ENCODE data around the gene GCAT. TPM values are rescaled to one million over a fixed set of nuclear protein-coding genes. Genes with fewer than 3 reads are reported as not detected.

Gene GCAT
- total and polyA plus RNA-seq, 2 of the 13 experiments (the other 11 are each of a cell fraction or from before 2014, with no cell fraction given), result 28.0 to 50.3 TPM

DNA sequence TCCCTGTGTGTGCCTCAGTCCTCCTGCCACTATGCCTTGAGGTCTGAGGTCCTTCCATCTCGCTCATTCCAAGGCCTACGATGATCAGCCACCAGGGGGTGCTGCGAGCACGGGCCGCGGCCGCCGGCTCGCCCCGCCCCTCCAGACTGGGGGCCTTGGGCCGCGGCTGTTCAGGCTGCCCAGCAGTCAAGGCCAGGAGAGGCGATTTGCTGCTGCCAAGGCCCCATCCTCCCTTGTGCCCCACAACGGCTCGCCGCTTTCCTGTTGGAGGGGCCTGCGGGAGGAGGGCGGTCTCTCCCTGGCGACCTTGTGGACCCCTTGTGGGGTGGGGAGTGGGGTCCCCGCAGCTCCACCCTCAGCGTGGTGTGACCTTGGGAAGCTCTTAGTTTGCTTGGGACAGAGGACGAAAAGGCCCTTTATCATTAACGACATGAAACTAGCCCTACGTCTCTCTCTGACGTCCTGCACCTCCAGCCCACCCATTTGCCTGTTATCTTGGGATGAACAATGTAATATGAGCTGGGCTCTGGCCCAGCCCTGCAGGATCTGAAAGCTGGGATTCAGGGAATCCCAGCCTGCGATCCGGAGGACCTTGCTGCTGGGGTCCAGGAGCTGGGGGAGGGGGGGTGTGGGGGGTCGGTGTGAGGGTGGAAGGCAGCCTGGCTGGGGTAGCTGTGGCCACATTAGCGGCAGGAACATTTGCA is 10.1 kb downstream of the GCAT start (continued):
- TF ChIP-seq PAWR (CRISPR knock-in tag; IDR thresholded peaks at IDR 0.05; ENCODE audit: borderline replicate concordance), result no peak
- TF ChIP-seq ZBTB7A (CRISPR knock-in tag; IDR thresholded peaks at IDR 0.05), result peak; percentile 89
- TF ChIP-seq YEATS4 (CRISPR knock-in tag; IDR thresholded peaks at IDR 0.05; ENCODE audit: borderline replicate concordance), result peak; percentile 75
- TF ChIP-seq, protein P1, sequence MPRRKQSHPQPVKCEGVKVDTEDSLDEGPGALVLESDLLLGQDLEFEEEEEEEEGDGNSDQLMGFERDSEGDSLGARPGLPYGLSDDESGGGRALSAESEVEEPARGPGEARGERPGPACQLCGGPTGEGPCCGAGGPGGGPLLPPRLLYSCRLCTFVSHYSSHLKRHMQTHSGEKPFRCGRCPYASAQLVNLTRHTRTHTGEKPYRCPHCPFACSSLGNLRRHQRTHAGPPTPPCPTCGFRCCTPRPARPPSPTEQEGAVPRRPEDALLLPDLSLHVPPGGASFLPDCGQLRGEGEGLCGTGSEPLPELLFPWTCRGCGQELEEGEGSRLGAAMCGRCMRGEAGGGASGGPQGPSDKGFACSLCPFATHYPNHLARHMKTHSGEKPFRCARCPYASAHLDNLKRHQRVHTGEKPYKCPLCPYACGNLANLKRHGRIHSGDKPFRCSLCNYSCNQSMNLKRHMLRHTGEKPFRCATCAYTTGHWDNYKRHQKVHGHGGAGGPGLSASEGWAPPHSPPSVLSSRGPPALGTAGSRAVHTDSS (CRISPR knock-in tag; conservative IDR thresholded peaks at IDR 0.05), result 0 out of 2 replicates have a peak, but pooled peaks have one; percentile 63
- peak; percentile 86 for TF ChIP-seq YEATS2 (CRISPR knock-in tag; IDR thresholded peaks at IDR 0.05; ENCODE audit: borderline replicate concordance)
- TF ChIP-seq SYNCRIP (IDR thresholded peaks at IDR 0.05; ENCODE audit: insufficient read depth, low read depth, low read length), result no peak
- TF ChIP-seq, protein P2, sequence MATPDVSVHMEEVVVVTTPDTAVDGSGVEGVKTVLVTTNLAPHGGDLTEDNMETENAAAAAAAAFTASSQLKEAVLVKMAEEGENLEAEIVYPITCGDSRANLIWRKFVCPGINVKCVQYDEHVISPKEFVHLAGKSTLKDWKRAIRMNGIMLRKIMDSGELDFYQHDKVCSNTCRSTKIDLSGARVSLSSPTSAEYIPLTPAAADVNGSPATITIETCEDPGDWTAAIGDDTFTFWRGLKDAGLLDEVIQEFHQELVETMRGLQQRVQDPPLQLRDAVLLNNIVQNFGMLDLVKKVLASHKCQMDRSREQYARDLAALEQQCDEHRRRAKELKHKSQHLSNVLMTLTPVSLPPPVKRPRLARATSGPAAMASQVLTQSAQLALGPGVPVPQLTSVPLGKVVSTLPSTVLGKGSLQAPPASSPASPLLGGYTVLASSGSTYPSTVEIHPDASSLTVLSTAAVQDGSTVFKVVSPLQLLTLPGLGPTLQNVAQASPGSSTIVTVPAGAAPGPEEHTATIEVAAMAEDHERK (CRISPR knock-in tag; IDR thresholded peaks at IDR 0.05; ENCODE audit: low read depth), result peak; percentile 39; the same call in 1 of the 2 replicates
- TF ChIP-seq RBFOX2 (IDR thresholded peaks at IDR 0.05; ENCODE audit: low read depth, low read length), result peak; percentile 83
- TF ChIP-seq, protein P3, sequence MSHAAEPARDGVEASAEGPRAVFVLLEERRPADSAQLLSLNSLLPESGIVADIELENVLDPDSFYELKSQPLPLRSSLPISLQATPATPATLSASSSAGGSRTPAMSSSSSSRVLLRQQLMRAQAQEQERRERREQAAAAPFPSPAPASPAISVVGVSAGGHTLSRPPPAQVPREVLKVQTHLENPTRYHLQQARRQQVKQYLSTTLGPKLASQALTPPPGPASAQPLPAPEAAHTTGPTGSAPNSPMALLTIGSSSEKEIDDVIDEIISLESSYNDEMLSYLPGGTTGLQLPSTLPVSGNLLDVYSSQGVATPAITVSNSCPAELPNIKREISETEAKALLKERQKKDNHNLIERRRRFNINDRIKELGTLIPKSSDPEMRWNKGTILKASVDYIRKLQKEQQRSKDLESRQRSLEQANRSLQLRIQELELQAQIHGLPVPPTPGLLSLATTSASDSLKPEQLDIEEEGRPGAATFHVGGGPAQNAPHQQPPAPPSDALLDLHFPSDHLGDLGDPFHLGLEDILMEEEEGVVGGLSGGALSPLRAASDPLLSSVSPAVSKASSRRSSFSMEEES (CRISPR knock-in tag; IDR thresholded peaks at IDR 0.05), result peak; percentile 59; the same call in 1 of the 2 replicates
- TF ChIP-seq, protein P4, sequence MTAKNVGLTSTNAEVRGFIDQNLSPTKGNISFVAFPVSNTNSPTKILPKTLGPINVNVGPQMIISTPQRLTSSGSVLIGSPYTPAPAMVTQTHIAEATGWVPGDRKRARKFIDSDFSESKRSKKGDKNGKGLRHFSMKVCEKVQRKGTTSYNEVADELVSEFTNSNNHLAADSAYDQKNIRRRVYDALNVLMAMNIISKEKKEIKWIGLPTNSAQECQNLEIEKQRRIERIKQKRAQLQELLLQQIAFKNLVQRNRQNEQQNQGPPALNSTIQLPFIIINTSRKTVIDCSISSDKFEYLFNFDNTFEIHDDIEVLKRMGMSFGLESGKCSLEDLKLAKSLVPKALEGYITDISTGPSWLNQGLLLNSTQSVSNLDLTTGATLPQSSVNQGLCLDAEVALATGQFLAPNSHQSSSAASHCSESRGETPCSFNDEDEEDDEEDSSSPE (CRISPR knock-in tag; IDR thresholded peaks at IDR 0.05), result no peak
- TF ChIP-seq, protein P5, sequence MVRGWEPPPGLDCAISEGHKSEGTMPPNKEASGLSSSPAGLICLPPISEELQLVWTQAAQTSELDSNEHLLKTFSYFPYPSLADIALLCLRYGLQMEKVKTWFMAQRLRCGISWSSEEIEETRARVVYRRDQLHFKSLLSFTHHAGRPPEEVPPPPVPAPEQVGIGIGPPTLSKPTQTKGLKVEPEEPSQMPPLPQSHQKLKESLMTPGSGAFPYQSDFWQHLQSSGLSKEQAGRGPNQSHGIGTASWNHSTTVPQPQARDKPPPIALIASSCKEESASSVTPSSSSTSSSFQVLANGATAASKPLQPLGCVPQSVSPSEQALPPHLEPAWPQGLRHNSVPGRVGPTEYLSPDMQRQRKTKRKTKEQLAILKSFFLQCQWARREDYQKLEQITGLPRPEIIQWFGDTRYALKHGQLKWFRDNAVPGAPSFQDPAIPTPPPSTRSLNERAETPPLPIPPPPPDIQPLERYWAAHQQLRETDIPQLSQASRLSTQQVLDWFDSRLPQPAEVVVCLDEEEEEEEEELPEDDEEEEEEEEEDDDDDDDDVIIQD (CRISPR knock-in tag; IDR thresholded peaks at IDR 0.05; ENCODE audit: low read depth), result 0 out of 2 replicates have a peak, but pooled peaks have one; percentile 42
- 0 out of 2 replicates have a peak, but pooled peaks have one; percentile 42 for TF ChIP-seq ZNF543 (CRISPR knock-in tag; IDR thresholded peaks at IDR 0.05)
- TF ChIP-seq, protein P6, sequence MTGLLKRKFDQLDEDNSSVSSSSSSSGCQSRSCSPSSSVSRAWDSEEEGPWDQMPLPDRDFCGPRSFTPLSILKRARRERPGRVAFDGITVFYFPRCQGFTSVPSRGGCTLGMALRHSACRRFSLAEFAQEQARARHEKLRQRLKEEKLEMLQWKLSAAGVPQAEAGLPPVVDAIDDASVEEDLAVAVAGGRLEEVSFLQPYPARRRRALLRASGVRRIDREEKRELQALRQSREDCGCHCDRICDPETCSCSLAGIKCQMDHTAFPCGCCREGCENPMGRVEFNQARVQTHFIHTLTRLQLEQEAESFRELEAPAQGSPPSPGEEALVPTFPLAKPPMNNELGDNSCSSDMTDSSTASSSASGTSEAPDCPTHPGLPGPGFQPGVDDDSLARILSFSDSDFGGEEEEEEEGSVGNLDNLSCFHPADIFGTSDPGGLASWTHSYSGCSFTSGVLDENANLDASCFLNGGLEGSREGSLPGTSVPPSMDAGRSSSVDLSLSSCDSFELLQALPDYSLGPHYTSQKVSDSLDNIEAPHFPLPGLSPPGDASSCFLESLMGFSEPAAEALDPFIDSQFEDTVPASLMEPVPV (CRISPR knock-in tag; IDR thresholded peaks at IDR 0.05), result peak; percentile 63; the same call in 1 of the 2 replicates
- no peak for TF ChIP-seq ZNF841 (CRISPR knock-in tag; IDR thresholded peaks at IDR 0.05; ENCODE audit: borderline replicate concordance)
- TF ChIP-seq HNF4A (CRISPR knock-in tag; IDR thresholded peaks at IDR 0.05), result peak; percentile 87
- TF ChIP-seq KDM2A (CRISPR knock-in tag; IDR thresholded peaks at IDR 0.05; ENCODE audit: borderline replicate concordance, low read depth), result peak; percentile 95
- TF ChIP-seq ISX (CRISPR knock-in tag; conservative IDR thresholded peaks at IDR 0.05), result no peak
- peak; percentile 84 for TF ChIP-seq PITX1 (CRISPR knock-in tag; IDR thresholded peaks at IDR 0.05)
- TF ChIP-seq RXRA (CRISPR knock-in tag; IDR thresholded peaks at IDR 0.05), result peak; percentile 92
- TF ChIP-seq ZNF350 (CRISPR knock-in tag; IDR thresholded peaks at IDR 0.05; ENCODE audit: borderline replicate concordance, low read depth), result peak; percentile 81; the same call in 1 of the 2 replicates
